NOMO-1 (cell line): ENCODE measurements around the gene PBXIP1.

ENCODE experiments used
- DNase-seq, 2 experiments: peaks; one replicate each; lab custom pipeline; 2025; ENCODE audit not compliant: unreplicated experiment in 2 of 2; lab: John Stamatoyannopoulos, UW

Gene PBXIP1

DNA sequence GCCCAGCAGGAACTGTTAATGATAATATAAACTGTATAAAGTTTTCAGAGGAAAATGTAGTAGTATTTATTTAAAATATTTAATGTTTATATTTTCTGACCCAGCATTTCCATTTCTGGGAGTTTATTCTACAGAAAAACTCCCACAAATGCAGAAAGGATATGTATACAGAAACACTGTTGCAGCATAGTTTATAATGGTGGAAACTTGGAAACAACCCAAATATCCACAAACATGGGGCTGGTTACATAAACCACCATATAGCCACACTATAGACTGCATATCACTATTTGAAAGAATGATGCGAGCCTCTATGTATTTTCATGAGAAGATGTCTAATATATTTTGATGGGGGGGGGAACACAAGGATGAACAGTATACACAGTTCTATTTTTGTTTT is 54.3 kb downstream of the PBXIP1 start:
- DNase-seq: no peak

DNA sequence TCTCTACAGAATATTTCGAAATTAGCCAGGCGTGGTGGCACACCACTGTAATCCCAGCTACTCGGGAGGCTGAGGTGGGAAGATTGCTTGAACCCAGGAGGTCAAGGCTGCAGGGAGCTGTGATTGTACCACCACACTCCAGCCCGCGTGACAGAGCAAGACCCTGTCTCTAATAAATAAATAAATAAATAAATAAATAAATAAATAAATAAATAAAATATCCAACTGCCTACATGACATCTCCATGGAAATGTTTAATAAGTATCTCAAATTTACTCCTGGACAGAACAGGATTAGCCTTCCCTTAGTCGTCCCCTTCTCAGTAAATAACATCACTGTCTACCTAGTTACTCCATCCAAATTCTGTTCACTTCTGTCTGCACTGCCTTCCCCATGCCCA is 56.9 kb downstream of the PBXIP1 start:
- DNase-seq: no peak

DNA sequence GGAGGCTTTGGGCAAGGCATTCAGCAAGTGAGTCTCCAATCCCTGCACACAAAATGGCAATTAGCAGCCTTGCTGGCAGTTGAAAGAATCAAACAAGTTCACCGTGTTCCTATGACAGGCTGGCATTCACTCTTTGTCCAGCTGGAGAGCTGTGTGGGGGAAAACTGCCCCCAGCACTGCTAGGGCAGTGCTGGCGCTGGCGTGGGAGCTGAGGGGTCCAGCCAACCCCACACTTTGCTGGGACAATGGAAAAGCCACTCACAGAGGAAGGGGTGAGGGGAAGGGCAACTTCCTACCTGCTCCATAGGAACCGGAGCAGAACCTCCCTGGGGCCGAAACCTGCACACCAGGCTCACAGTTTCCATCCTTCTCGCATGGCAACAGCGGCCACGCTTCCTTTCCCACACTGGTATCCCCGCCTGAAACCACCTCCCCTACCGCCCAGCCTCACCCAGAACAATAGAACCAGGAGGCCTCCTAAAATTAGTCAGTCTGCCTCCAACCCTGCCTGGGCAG is 59.1 kb downstream of the PBXIP1 start:
- no peak for DNase-seq

DNA sequence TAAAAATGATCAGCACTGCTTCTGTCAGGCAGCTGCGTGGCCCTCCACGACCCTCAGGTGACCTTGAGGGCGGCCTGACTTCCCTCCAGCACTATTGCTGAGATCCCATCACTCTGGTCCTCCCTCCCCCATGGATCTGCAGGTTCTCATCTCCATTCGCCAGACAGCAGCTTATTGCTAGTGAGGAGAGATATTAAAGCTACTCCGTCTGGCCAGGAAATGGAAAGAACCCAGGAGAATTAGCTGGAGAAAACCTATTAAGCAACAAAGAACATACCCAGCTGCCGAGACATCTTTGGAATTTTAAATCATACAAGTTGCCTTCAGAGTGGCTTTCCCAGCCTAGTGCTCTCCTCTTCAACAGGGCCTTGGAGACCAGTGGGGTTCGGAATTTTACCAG is 60.1 kb downstream of the PBXIP1 start:
- no peak for DNase-seq
